AG10803 (cell line): ENCODE measurements around the gene ABCA8.
"Not testable (repeated sequence)": the region's sequence is repeated elsewhere in the genome, so short reads cannot be mapped to it uniquely, and the experiment has no call there.

Source experiments
- DNase-seq: peaks from one replicate; pipeline ENCODE4 v3.0.0; 2010; ENCODE audit warnings: low read depth
- H3K4me3 ChIP-seq: 2 replicates; pipeline ENCODE4 v1.5.1; 2011; ENCODE audit warnings: mild to moderate bottlenecking, low read length, control low read depth
- CTCF ChIP-seq: conservative IDR thresholded peaks from 2 replicates; pipeline ENCODE4 v1.5.1; 2011; ENCODE audit warnings: mild to moderate bottlenecking, low read length, control low read depth, inconsistent platforms

Gene ABCA8

GRCh38 chr17:68972119-68972704 is 17.0 kb upstream of the ABCA8 start:
- TF ChIP-seq CTCF, result peak; percentile 84
- peak; percentile 47 for DNase-seq
- no peak overlapping the region for H3K4me3 ChIP-seq

DNA sequence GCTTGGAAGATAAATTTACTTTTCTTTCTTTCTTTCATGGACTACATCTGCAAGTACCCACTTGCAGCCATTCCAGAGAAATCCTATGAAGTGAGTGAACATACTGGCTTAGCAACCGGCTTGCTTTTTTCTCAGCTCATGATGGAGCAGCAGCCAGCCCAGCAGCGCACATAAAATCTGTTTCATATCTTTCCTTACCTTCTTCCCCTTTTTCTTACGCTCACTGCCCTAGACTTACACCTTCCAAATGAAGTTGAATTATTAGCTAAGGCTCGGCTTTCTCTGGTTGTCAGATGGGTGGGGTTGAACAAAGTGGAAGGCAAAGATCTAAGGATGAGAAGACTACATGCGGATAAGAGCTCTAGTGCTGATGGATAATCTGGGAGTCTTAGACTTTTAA is 13.9 kb upstream of the ABCA8 start:
- H3K4me3 ChIP-seq, result no peak overlapping the region
- no peak for TF ChIP-seq CTCF
- no peak for DNase-seq

- no peak for DNase-seq
- TF ChIP-seq CTCF, result no peak
- no peak overlapping the region for H3K4me3 ChIP-seq
Measured at GRCh38 chr17:68963958-68964357, 8.8 kb upstream of the ABCA8 start.

DNA sequence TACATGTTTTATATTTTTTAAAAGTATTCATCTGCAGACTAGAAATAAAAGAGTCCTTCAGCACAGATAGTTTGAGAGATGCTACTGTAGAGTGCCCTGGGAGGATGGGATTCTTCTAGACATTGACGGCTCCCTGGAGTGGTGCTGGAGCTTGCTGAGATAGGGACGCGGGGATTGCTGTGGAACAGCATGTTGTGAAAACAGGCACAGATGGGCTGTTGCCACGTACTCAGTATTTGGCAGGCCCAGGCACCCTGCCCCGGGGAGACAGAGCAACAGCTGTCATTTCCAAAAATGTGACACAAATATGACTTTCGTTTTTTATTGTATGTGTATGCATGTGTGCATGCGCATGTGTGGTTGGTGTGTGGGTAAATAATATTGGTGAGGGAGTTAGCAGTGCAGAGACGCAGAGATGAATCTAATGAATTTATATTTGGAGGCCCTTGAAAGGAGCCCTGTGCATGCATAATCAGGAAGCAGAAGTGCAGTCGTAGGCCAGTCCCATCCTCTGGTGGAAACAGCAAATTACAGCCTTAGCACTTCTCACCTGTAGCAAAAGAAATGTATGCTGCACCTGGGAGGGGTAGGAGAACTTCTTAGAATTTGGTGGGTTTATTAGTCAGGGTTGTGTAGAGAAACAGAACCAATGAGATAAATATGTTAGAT is 6.2 kb upstream of the ABCA8 start:
- no peak; the same call in 1 of the 2 replicates for TF ChIP-seq CTCF
- no peak overlapping the region for H3K4me3 ChIP-seq
- no peak for DNase-seq

- not testable (repeated sequence) for H3K4me3 ChIP-seq, DNase-seq
Measured at GRCh38 chr17:68959117-68959516, 3.9 kb upstream of the ABCA8 start.

GRCh38 chr17:68957944-68958343 is 2.8 kb upstream of the ABCA8 start:
- no peak for DNase-seq
- TF ChIP-seq CTCF, result no peak
- no peak overlapping the region for H3K4me3 ChIP-seq

DNA sequence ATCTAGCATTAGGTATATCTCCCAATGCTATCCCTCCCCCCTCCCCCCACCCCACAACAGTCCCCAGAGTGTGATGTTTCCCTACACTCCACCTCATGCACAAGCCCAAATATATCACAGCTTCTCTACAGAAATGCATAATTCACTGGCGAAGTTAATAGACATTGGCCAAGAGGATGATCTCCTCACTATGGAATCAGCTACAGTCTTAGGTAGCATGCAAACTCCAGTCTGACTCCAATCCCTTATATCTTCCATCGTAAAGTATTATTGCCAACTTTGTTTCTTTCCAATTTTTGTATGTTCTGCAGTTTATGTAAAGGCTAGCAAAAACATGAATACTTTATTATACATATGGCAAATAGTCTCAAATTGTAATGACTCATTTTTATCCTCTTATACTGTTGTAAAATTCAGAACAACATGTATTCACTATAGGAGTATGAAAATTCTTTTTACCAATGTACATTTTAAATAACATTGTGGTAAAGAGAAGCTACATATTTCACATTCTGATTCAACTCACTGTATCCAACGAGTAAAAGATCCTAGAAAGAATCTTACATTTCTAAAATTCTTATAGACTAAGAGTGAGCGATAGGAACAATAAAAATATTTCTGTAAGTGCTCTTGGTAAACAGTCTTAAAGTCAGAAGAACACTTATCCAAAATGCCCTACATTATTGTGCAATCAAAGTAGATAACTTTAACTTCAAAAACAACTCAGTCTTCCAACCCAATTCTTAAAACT is 871 bp downstream of the ABCA8 start:
- peak; percentile 38 for DNase-seq
- no peak for TF ChIP-seq CTCF
- peak overlapping the region; percentile 29 for H3K4me3 ChIP-seq
